RWPE2 (cell line): ENCODE data around the gene GPR171.

Source experiments
- ATAC-seq: fragments of 200-7000 bp; cut with Tn5 transposase; 3 replicates; pipeline ENCODE4 v1.9.1; 2021; ENCODE audit warnings: low read depth
- DNase-seq: peaks from one replicate; pipeline ENCODE4 v3.0.0-alpha.2; 2020; ENCODE audit warnings: low spot score
- H3K27ac ChIP-seq: fragments of 450-650 bp; 2 replicates; pipeline ENCODE4 v1.5.1; 2017; ENCODE audit warnings: mild to moderate bottlenecking; ENCODE audit not compliant: poor library complexity, severe bottlenecking
- H3K27me3 ChIP-seq: fragments of 250-450 bp; sonication (Bioruptor Pico); 2 replicates; pipeline ENCODE4 v1.5.1; 2021; ENCODE audit warnings: mild to moderate bottlenecking, moderate library complexity; ENCODE audit not compliant: insufficient read depth, poor library complexity, severe bottlenecking
- H3K36me3 ChIP-seq: fragments of 250-450 bp; sonication (Bioruptor Pico); 2 replicates; pipeline ENCODE4 v1.5.1; 2020; ENCODE audit warnings: low read depth, mild to moderate bottlenecking, moderate library complexity
- H3K4me1 ChIP-seq: fragments of 250-450 bp; sonication (Bioruptor Pico); 2 replicates; pipeline ENCODE4 v1.5.1; 2021; ENCODE audit warnings: mild to moderate bottlenecking, moderate library complexity; ENCODE audit not compliant: insufficient read depth, poor library complexity, severe bottlenecking
- H3K4me3 ChIP-seq: fragments of 250-450 bp; sonication (Bioruptor Pico); 2 replicates; pipeline ENCODE4 v1.5.1; 2021; ENCODE audit warnings: mild to moderate bottlenecking, moderate library complexity; ENCODE audit not compliant: severe bottlenecking
- H3K9me3 ChIP-seq: fragments of 250-450 bp; sonication (Bioruptor Pico); 2 replicates; pipeline ENCODE4 v1.5.1; 2021; ENCODE audit warnings: mild to moderate bottlenecking, moderate library complexity; ENCODE audit not compliant: severe bottlenecking
- TF ChIP-seq, protein P1 (sequence below): fragments of 450-650 bp; IDR thresholded peaks from one replicate; pipeline ENCODE4 v1.5.1; 2017; ENCODE audit warnings: mild to moderate bottlenecking, moderate library complexity; ENCODE audit not compliant: poor library complexity, severe bottlenecking

GPR171 gene

DNA sequence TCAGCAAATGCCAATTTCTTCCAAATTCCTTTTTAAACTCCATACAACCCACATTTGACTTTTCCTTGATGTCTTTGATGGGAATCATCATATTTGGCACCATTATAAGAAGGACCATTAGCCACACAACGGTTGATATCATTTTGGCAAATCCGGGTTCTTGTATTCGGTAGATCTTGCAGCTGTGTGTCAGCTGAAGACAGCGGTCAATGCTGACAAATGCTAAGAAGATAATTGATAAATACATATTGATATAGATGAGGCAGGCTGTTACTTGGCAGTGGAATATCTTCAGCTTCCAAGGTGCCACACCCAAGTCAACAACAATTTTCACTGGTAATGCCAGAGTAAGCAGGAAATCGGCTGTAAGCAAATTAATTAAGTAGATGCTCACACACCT lies 4.2 kb downstream of the GPR171 start:
- ATAC-seq = no peak

DNA sequence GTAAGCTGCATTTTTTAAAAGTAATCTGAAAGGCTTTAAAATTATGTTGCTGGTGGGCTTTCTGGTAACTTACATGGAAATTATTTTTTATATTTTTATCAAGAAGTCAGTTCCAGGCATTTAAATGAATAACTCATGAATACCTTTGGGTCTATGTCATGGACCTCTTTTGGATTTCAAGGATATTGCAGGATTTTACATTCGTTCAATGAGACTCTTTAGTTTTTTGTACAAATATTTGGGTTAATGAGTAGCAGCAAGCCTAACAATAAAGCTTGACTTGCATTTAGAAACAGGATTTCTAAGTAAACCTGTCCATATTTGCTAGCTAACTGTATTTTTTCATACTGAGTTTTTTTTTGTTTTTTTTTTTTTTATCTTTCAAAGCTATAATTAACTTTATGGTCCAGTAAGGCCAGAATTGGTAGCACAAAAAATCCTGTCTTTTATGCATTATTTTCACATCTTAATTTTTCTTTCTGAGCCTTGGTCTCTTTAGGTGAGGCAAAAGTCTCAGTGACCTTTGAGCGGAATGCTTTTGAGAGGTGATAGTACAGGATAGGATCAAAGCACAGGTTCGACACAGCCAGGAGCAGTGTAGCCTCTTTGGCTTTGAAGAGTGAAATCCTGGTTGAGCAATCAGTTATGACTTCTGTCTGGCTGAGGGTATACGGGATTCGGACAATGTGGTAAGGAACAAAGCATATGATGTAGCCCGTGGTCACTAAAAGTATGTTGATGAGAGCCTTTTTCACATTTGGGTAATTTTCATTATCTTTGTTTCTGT lies 4.8 kb downstream of the GPR171 start:
- ATAC-seq (no peak), DNase-seq (no peak)
- no peaks in the 10 kb centered on the region for H3K36me3 ChIP-seq
- H3K27me3 ChIP-seq = no peaks in the 10 kb centered on the region
- no peaks in the 10 kb centered on the region for H3K4me1 ChIP-seq
- no peak overlapping the region for H3K4me3 ChIP-seq
- H3K27ac ChIP-seq = no peak overlapping the region
- TF ChIP-seq, protein P1, sequence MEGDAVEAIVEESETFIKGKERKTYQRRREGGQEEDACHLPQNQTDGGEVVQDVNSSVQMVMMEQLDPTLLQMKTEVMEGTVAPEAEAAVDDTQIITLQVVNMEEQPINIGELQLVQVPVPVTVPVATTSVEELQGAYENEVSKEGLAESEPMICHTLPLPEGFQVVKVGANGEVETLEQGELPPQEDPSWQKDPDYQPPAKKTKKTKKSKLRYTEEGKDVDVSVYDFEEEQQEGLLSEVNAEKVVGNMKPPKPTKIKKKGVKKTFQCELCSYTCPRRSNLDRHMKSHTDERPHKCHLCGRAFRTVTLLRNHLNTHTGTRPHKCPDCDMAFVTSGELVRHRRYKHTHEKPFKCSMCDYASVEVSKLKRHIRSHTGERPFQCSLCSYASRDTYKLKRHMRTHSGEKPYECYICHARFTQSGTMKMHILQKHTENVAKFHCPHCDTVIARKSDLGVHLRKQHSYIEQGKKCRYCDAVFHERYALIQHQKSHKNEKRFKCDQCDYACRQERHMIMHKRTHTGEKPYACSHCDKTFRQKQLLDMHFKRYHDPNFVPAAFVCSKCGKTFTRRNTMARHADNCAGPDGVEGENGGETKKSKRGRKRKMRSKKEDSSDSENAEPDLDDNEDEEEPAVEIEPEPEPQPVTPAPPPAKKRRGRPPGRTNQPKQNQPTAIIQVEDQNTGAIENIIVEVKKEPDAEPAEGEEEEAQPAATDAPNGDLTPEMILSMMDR = no peak
- no peaks in the 10 kb centered on the region for H3K9me3 ChIP-seq

More for the DNA sequence above, 4.2 kb downstream of the GPR171 start:
- Histone ChIP-seq H3K4me3 (no peak overlapping the region), H3K36me3 (no peaks in the 10 kb centered on the region), H3K27ac (no peak overlapping the region), H3K9me3 (no peaks in the 10 kb centered on the region), H3K27me3 (no peaks in the 10 kb centered on the region), H3K4me1 (no peaks in the 10 kb centered on the region)
- TF ChIP-seq, protein P1 = no peak
- DNase-seq = no peak

DNA sequence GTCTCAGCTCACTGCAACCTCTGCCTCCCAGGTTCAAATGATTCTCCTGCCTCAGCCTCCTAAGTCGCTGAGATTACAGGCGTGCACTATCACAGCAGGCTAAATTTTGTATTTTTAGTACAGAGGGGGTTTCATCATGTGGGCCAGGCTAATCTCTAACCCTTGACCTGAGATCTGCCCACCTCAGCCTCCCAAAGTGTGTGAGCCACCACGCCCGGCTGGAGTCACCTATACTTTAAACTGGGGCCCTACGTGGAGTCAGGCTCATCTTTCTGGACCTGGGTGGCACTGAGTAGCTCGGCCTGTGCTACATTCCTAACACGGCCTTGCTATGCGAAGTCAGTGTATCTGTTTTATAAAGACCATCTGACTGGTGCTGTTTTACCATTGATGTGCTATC lies 5.8 kb downstream of the GPR171 start:
- DNase-seq = no peak
- Histone ChIP-seq H3K36me3 (no peaks in the 10 kb centered on the region), H3K4me3 (no peak overlapping the region), H3K27ac (no peak overlapping the region), H3K4me1 (no peaks in the 10 kb centered on the region), H3K9me3 (no peaks in the 10 kb centered on the region), H3K27me3 (no peaks in the 10 kb centered on the region)
- ATAC-seq = no peak
- TF ChIP-seq, protein P1 = no peak

DNA sequence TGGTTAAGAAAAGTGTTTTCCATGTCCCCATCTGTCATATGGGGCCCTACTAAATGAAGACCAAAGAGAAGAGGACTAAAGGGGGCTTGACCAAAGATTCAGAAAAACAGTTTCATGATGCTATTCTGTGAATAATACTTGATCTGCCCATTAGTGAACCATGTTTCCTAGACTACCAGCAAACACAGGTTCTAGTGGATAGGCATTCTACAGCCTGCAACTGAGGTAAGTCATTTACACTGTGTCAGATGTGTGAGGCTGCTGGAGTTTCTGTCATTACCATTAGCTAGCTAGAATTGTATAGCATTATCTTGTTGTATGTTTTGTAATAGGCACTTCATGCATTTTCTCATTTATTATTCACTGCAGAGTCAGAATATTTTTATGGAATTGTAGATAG lies 6.6 kb downstream of the GPR171 start:
- Histone ChIP-seq H3K27ac (no peak overlapping the region), H3K9me3 (no peaks in the 10 kb centered on the region), H3K27me3 (no peaks in the 10 kb centered on the region), H3K36me3 (no peaks in the 10 kb centered on the region), H3K4me1 (no peaks in the 10 kb centered on the region), H3K4me3 (no peak overlapping the region)
- TF ChIP-seq, protein P1 = no peak
- no peak for DNase-seq
- no peak for ATAC-seq

DNA sequence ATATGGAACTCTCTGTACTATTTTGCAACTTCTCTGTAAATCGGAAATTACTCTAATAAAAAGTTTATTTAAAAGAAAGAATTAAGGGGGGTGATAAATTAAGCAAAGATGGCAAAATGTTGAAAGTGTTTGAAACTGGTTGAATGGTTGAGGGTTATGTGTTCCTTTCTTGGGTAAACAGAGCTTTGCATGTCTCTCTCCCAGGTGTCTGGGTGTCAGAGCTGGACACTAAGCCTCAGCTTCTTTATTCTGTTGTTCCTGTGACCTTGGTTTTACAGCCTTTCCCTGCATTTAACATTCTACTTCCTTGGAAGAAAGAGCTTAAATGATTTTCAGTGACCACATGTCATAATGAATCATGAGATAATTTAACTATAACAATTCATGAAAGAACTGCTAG lies 7.2 kb downstream of the GPR171 start:
- H3K36me3 ChIP-seq = no peaks in the 10 kb centered on the region
- no peak for ATAC-seq
- no peak overlapping the region for H3K27ac ChIP-seq
- TF ChIP-seq, protein P1 = no peak
- no peaks in the 10 kb centered on the region for H3K9me3 ChIP-seq
- DNase-seq = no peak
- no peaks in the 10 kb centered on the region for H3K4me1 ChIP-seq
- H3K27me3 ChIP-seq = no peaks in the 10 kb centered on the region
- no peak overlapping the region for H3K4me3 ChIP-seq
